SU-DHL-6 (cell line): Measurements from ENCODE around the gene APLN.

Experiments
- H2AFZ ChIP-seq: fragments of 200-600 bp; sonication (generic); 2 replicates; pipeline ENCODE4 v1.6.1; 2014; ENCODE audit warnings: low read depth, mild to moderate bottlenecking, moderate library complexity, mixed read lengths, antibody characterized with exemption, low read length; ENCODE audit not compliant: severe bottlenecking
- H3F3A ChIP-seq: fragments of 200-600 bp; shearing (Covaris generic); 2 replicates; pipeline ENCODE4 v1.6.0; 2016; ENCODE audit warnings: antibody characterized with exemption, mild to moderate bottlenecking; ENCODE audit not compliant: insufficient read depth
- H3K27ac ChIP-seq: fragments of 200-600 bp; sonication (generic); 2 replicates; pipeline ENCODE4 v1.5.1; 2016; ENCODE audit warnings: low read depth, mild to moderate bottlenecking, low read length, moderate library complexity, mixed read lengths
- H3K27me3 ChIP-seq: fragments of 200-600 bp; sonication (generic), shearing (Covaris generic); 2 replicates; pipeline ENCODE4 v1.6.0; 2014; ENCODE audit warnings: mild to moderate bottlenecking, low read length
- H3K36me3 ChIP-seq: fragments of 200-600 bp; sonication (generic); 2 replicates; pipeline ENCODE4 v1.6.1; 2014; ENCODE audit warnings: mild to moderate bottlenecking, low read length, mixed read lengths
- H3K4me2 ChIP-seq: fragments of 300-600, 200-600 bp; shearing (Covaris generic), sonication (generic); 2 replicates; pipeline ENCODE4 v1.6.0; 2014; ENCODE audit warnings: low read length, low read depth, mild to moderate bottlenecking; ENCODE audit not compliant: poor library complexity, severe bottlenecking
- H3K4me3 ChIP-seq: fragments of 200-600 bp; sonication (generic); 2 replicates; pipeline ENCODE4 v1.5.1; 2014; ENCODE audit warnings: antibody characterized with exemption, low read length, mild to moderate bottlenecking, mixed read lengths; ENCODE audit not compliant: insufficient read depth, poor library complexity, severe bottlenecking
- H3K79me2 ChIP-seq: fragments of 200-600 bp; sonication (generic); 2 replicates; pipeline ENCODE4 v1.6.1; 2014; ENCODE audit warnings: mild to moderate bottlenecking, low read length, moderate library complexity; ENCODE audit not compliant: insufficient read depth
- H3K9ac ChIP-seq: fragments of 200-600 bp; sonication (generic); 2 replicates; pipeline ENCODE4 v1.7.0; 2014; ENCODE audit warnings: mild to moderate bottlenecking, low read length
- H3K9me2 ChIP-seq: fragments of 200-600 bp; sonication (generic); replicated peaks from 2 replicates; pipeline ENCODE4 v1.6.1; 2014; ENCODE audit warnings: low read length; ENCODE audit not compliant: insufficient read depth
- H3K9me3 ChIP-seq: fragments of 200-600 bp; sonication (generic); 2 replicates; pipeline ENCODE4 v1.6.1; 2014; ENCODE audit warnings: low read length, mixed read lengths; ENCODE audit not compliant: insufficient read depth
- H4K20me1 ChIP-seq: fragments of 200-600 bp; sonication (generic); 2 replicates; pipeline ENCODE4 v1.6.1; 2014; ENCODE audit warnings: low read depth, mild to moderate bottlenecking, antibody characterized with exemption, low read length, moderate library complexity, mixed read lengths
- EZH2phosphoT487 ChIP-seq: fragments of 200-600 bp; sonication (generic), shearing (Covaris generic); conservative IDR thresholded peaks from 2 replicates; pipeline ENCODE4 v1.6.1; 2018; ENCODE audit warnings: mild to moderate bottlenecking, antibody characterized with exemption, low read length, moderate library complexity, mixed read lengths
- TF ChIP-seq, protein P1 (sequence below): fragments of 200-600 bp; sonication (generic); IDR thresholded peaks from one replicate; pipeline ENCODE4 v1.5.1; 2017; ENCODE audit warnings: antibody characterized with exemption, mild to moderate bottlenecking, low read length, moderate library complexity; ENCODE audit not compliant: insufficient read depth, poor library complexity, severe bottlenecking

APLN gene

DNA sequence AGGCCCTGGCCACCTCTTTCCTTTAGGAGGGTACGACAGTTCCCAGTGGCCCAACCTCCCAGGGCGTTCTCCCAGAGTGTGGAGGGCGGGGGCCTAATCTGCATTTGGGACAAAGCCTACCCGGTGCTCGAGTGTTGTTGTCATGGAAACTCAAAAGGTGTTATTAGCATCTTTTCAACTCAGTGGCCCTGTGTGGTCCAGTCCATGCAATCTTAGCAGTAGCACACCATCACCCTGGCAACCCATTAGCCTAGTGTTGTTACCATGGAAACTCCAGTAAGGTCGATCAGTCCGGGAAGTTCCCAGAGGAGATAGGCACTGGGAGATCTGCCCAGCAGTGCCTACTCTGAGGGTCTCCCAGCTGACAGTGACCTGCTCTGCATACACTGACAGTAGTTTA is 20.2 kb downstream of the APLN start:
- no peak overlapping the region for H3K9ac ChIP-seq
- no peaks in the 10 kb centered on the region for H3K36me3 ChIP-seq
- no peak overlapping the region for H3K27ac ChIP-seq
- no peaks in the 10 kb centered on the region for H3K9me2 ChIP-seq
- no peak overlapping the region for H2AFZ ChIP-seq
- no peaks in the 10 kb centered on the region for H3F3A ChIP-seq
- TF ChIP-seq, protein P1, sequence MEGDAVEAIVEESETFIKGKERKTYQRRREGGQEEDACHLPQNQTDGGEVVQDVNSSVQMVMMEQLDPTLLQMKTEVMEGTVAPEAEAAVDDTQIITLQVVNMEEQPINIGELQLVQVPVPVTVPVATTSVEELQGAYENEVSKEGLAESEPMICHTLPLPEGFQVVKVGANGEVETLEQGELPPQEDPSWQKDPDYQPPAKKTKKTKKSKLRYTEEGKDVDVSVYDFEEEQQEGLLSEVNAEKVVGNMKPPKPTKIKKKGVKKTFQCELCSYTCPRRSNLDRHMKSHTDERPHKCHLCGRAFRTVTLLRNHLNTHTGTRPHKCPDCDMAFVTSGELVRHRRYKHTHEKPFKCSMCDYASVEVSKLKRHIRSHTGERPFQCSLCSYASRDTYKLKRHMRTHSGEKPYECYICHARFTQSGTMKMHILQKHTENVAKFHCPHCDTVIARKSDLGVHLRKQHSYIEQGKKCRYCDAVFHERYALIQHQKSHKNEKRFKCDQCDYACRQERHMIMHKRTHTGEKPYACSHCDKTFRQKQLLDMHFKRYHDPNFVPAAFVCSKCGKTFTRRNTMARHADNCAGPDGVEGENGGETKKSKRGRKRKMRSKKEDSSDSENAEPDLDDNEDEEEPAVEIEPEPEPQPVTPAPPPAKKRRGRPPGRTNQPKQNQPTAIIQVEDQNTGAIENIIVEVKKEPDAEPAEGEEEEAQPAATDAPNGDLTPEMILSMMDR = no peak
- TF ChIP-seq EZH2phosphoT487 = no peak
- no peak overlapping the region for H3K4me3 ChIP-seq
- no peaks in the 10 kb centered on the region for H3K9me3 ChIP-seq
- no peaks in the 10 kb centered on the region for H3K79me2 ChIP-seq
- no peaks in the 10 kb centered on the region for H4K20me1 ChIP-seq
- H3K4me2 ChIP-seq = no peak overlapping the region
- no peaks in the 10 kb centered on the region for H3K27me3 ChIP-seq

DNA sequence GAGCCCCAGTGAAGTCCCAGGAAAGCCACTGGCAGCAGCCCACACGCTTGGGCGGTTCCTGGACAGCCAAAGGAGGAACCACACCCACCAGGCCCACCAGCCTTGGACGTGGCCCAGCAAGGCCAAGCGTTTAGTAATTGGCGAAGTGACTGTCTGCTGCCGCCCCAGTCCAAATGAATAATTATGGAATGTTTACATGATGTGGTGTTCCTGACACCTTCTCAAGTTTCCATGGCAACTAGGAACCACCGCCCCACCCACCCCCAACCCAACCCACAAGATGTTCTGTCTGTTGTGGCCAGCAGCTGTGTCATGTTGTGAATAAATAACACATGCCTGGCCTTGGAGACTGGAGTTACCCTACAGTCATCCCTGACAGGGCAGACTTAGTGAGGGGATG is 22.3 kb downstream of the APLN start:
- H3K79me2 ChIP-seq = no peaks in the 10 kb centered on the region
- no peak overlapping the region for H3K9ac ChIP-seq
- H3K27ac ChIP-seq = no peak overlapping the region
- no peaks in the 10 kb centered on the region for H3K27me3 ChIP-seq
- no peak overlapping the region for H3K4me2 ChIP-seq
- no peak overlapping the region for H2AFZ ChIP-seq
- no peaks in the 10 kb centered on the region for H3K9me3 ChIP-seq
- H3K9me2 ChIP-seq = no peaks in the 10 kb centered on the region
- H3K4me3 ChIP-seq = no peak overlapping the region
- no peaks in the 10 kb centered on the region for H3K36me3 ChIP-seq
- no peak for TF ChIP-seq EZH2phosphoT487
- TF ChIP-seq, protein P1 = no peak
- no peaks in the 10 kb centered on the region for H4K20me1 ChIP-seq
- H3F3A ChIP-seq = no peaks in the 10 kb centered on the region

DNA sequence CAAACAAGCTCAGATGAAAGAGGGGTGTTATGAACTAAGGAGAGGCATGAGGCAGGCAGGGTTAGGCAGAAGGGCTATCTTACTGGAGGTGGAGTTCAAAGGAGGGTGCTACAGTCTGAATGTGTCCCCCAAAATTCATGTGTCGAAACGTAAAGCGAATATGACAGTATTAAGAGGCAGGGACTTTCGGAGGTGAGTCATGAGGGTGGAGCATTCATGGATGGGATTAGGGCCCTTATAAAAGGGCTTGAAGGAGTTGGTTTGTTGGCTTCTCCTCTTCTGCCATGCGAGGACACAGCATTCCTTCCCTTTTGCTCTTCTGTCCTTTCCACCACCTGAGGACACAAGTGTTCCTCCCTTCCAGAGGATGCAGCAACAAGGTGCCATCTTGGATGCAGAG is 22.9 kb downstream of the APLN start:
- H3K9me3 ChIP-seq = no peaks in the 10 kb centered on the region
- TF ChIP-seq, protein P1 = no peak
- no peak for TF ChIP-seq EZH2phosphoT487
- H3F3A ChIP-seq = no peaks in the 10 kb centered on the region
- H3K9me2 ChIP-seq = no peaks in the 10 kb centered on the region
- H3K27ac ChIP-seq = no peak overlapping the region
- H3K4me3 ChIP-seq = no peak overlapping the region
- H3K27me3 ChIP-seq = no peaks in the 10 kb centered on the region
- H2AFZ ChIP-seq = no peak overlapping the region
- H3K36me3 ChIP-seq = no peaks in the 10 kb centered on the region
- no peak overlapping the region for H3K4me2 ChIP-seq
- no peaks in the 10 kb centered on the region for H4K20me1 ChIP-seq
- H3K79me2 ChIP-seq = no peaks in the 10 kb centered on the region
- H3K9ac ChIP-seq = no peak overlapping the region

DNA sequence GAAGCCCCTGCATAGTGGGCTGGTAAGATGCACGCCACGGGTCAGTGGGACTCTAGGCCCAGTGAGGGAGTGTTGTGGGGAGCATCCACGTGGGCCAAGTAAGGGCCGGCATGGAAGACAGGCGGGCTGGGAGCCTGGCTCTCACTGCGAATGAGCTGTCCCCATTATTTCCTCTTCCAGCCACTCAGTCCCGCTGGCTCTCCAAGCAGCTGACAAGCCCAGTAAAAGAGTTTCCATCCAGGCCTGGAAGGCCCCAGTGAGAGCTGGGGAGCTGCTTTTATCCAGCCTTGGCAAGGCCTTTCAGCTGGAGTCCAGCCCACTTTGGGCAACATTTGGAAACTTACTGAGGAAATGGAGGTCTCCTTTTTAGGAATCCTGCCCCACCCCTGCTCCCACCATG is 24.9 kb downstream of the APLN start:
- no peaks in the 10 kb centered on the region for H3K79me2 ChIP-seq
- H3K27me3 ChIP-seq = no peaks in the 10 kb centered on the region
- no peak overlapping the region for H2AFZ ChIP-seq
- H3K9me3 ChIP-seq = no peaks in the 10 kb centered on the region
- no peaks in the 10 kb centered on the region for H3F3A ChIP-seq
- H3K36me3 ChIP-seq = no peaks in the 10 kb centered on the region
- no peak overlapping the region for H3K27ac ChIP-seq
- H4K20me1 ChIP-seq = no peaks in the 10 kb centered on the region
- TF ChIP-seq, protein P1 = no peak
- no peak for TF ChIP-seq EZH2phosphoT487
- H3K9me2 ChIP-seq = no peaks in the 10 kb centered on the region
- H3K4me3 ChIP-seq = no peak overlapping the region
- no peak overlapping the region for H3K9ac ChIP-seq
- H3K4me2 ChIP-seq = no peak overlapping the region
